Fibroblast of lung (primary cell): ENCODE results near the gene TSNAX. TPM values are rescaled to one million over a fixed set of nuclear protein-coding genes. Genes with fewer than 3 reads are reported as not detected.
"Not testable (repeated sequence)": the region's sequence is repeated elsewhere in the genome, so short reads cannot be mapped to it uniquely, and the experiment has no call there.

ENCODE experiments used
- DNase-seq, 2 donors: peaks; one replicate each; pipeline versions ENCODE4 v3.0.0 to v3.0.0-alpha.2; 2010; ENCODE audit warnings: low read depth in 2 of 2
- H2AFZ ChIP-seq: 2 replicates; pipeline ENCODE4 v1.5.1; 2012; ENCODE audit warnings: low read length, control low read depth, inconsistent platforms
- H3K27ac ChIP-seq: 2 replicates; pipeline ENCODE4 v1.5.1; 2011; ENCODE audit warnings: low read length, control low read depth; ENCODE audit not compliant: insufficient read depth
- H3K27me3 ChIP-seq: 2 replicates; pipeline ENCODE4 v1.5.1; 2011; ENCODE audit warnings: mild to moderate bottlenecking, low read length; ENCODE audit not compliant: control insufficient read depth, insufficient read depth
- H3K36me3 ChIP-seq: 2 replicates; pipeline ENCODE4 v1.5.1; 2011; ENCODE audit warnings: low read length; ENCODE audit not compliant: control insufficient read depth, insufficient read depth
- H3K4me1 ChIP-seq: 2 replicates; pipeline ENCODE4 v1.5.1; 2011; ENCODE audit warnings: low read length; ENCODE audit not compliant: control insufficient read depth, insufficient read depth; ENCODE audit errors: extremely low read depth
- H3K4me2 ChIP-seq: 2 replicates; pipeline ENCODE4 v1.5.1; 2011; ENCODE audit warnings: low read length, control low read depth; ENCODE audit not compliant: insufficient read depth; ENCODE audit errors: extremely low read depth
- H3K4me3 ChIP-seq, 4 experiments: fragments of 200-600 bp in 1 of 4; sonication (generic) in 1 of 4; replicated peaks in 1 of 4; 2 replicates each; pipeline ENCODE4 v1.5.1; 2011 to 2016; ENCODE audit warnings: low read length in 4 of 4, low read depth in 3 of 4, mild to moderate bottlenecking in 3 of 4, control low read depth in 2 of 4, inconsistent platforms in 1 of 4, mixed read lengths in 1 of 4; ENCODE audit not compliant: insufficient read depth in 1 of 4; ENCODE audit errors: control extremely low read depth in 1 of 4
- H3K79me2 ChIP-seq: 2 replicates; pipeline ENCODE4 v1.5.1; 2012; ENCODE audit warnings: mild to moderate bottlenecking, low read length, inconsistent platforms; ENCODE audit not compliant: control insufficient read depth, insufficient read depth
- H3K9ac ChIP-seq: 2 replicates; pipeline ENCODE4 v1.5.1; 2011; ENCODE audit warnings: mild to moderate bottlenecking, low read length, control low read depth; ENCODE audit not compliant: insufficient read depth
- H3K9me3 ChIP-seq: 2 replicates; pipeline ENCODE4 v1.5.1; 2012; ENCODE audit warnings: low read depth, low read length; ENCODE audit not compliant: control insufficient read depth, insufficient read depth
- H4K20me1 ChIP-seq: 2 replicates; pipeline ENCODE4 v1.5.1; 2011; ENCODE audit warnings: low read length; ENCODE audit not compliant: control insufficient read depth, insufficient read depth; ENCODE audit errors: extremely low read depth
- CTCF ChIP-seq, 2 donors: IDR thresholded peaks in 1 of 2; conservative IDR thresholded peaks in 1 of 2; 1 replicate in 1 of 2; 2 replicates in 1 of 2; pipeline ENCODE4 v1.5.1; 2011 to 2012; ENCODE audit warnings: low read length in 2 of 2, control low read depth in 1 of 2, inconsistent platforms in 1 of 2, low read depth in 1 of 2, mild to moderate bottlenecking in 1 of 2
- EZH2 ChIP-seq: IDR thresholded peaks from 2 replicates; pipeline ENCODE4 v1.5.1; 2012; ENCODE audit warnings: low read length, control low read depth, mild to moderate bottlenecking; ENCODE audit errors: missing control alignments
- polyA plus RNA-seq, 2 donors: library from polyadenylated mRNA; depleted of rRNA in 1 of 2; stranded (reverse) in 1 of 2; unstranded in 1 of 2; fragments of >200 nt; gene quantifications; 2 replicates each; pipeline ENCODE4 v1.2.1, GENCODE V29; 2011 to 2012; ENCODE audit warnings: missing spikeins in 1 of 2
- total RNA-seq: library from RNA; depleted of rRNA; stranded (reverse); fragments of >200 nt; gene quantifications from 2 replicates; pipeline ENCODE4 v1.2.1, GENCODE V29; 2014

TSNAX gene
- total and polyA plus RNA-seq, 2 donors (not counting 1 experiment from before 2014, with no cell fraction given) = 30.2 to 46.3 TPM

- Histone ChIP-seq H2AFZ (no peak overlapping the region), H3K4me3 (no peak overlapping the region), H3K9me3 (no peaks in the 10 kb centered on the region), H4K20me1 (no peaks in the 10 kb centered on the region), H3K27me3 (no peaks in the 10 kb centered on the region), H3K4me1 (no peaks in the 10 kb centered on the region), H3K9ac (no peak overlapping the region), H3K27ac (no peak overlapping the region), H3K36me3 (no peaks in the 10 kb centered on the region), H3K4me2 (no peak overlapping the region), H3K79me2 (no peaks in the 10 kb centered on the region)
- DNase-seq = no peak
- TF ChIP-seq EZH2 (no peak), CTCF (conservative IDR thresholded peaks at IDR 0.05 in 1 of 2, IDR thresholded peaks at IDR 0.05 in 1 of 2; ENCODE audit: low read depth in 1 of 2, low read length in 2 of 2) (no peak)
These were observed 35.9 kb downstream of the TSNAX start for GRCh38 chr1:231564373-231564772.

GRCh38 chr1:231566496-231566895 is 38.0 kb downstream of the TSNAX start:
- no peaks in the 10 kb centered on the region for H4K20me1 ChIP-seq
- H3K79me2 ChIP-seq = no peaks in the 10 kb centered on the region
- H3K36me3 ChIP-seq = no peaks in the 10 kb centered on the region
- H3K4me1 ChIP-seq = no peaks in the 10 kb centered on the region
- H3K27ac ChIP-seq = no peak overlapping the region
- H3K27me3 ChIP-seq = no peaks in the 10 kb centered on the region
- TF ChIP-seq EZH2 (no peak), CTCF (conservative IDR thresholded peaks at IDR 0.05 in 1 of 2, IDR thresholded peaks at IDR 0.05 in 1 of 2; ENCODE audit: low read depth in 1 of 2, low read length in 2 of 2) (no peak)
- no peak overlapping the region for H3K9ac ChIP-seq
- no peaks in the 10 kb centered on the region for H3K9me3 ChIP-seq
- no peak for DNase-seq
- no peak overlapping the region for H3K4me3 ChIP-seq
- no peak overlapping the region for H2AFZ ChIP-seq
- H3K4me2 ChIP-seq = no peak overlapping the region

- H3K27ac ChIP-seq, H3K79me2 ChIP-seq, H3K36me3 ChIP-seq, H3K9ac ChIP-seq, H3K27me3 ChIP-seq, DNase-seq, H3K4me3 ChIP-seq, H2AFZ ChIP-seq, H4K20me1 ChIP-seq, H3K9me3 ChIP-seq, H3K4me2 ChIP-seq, H3K4me1 ChIP-seq: not testable (repeated sequence)
These were observed 41.8 kb downstream of the TSNAX start for GRCh38 chr1:231570262-231570661.

- no peak for DNase-seq
- Histone ChIP-seq H3K4me1 (no peaks in the 10 kb centered on the region), H3K4me2 (no peak overlapping the region), H3K9me3 (no peaks in the 10 kb centered on the region), H3K27ac (no peak overlapping the region), H3K79me2 (no peaks in the 10 kb centered on the region), H4K20me1 (no peaks in the 10 kb centered on the region), H3K36me3 (no peaks in the 10 kb centered on the region), H3K4me3 (no peak overlapping the region), H3K27me3 (no peaks in the 10 kb centered on the region), H3K9ac (no peak overlapping the region), H2AFZ (no peak overlapping the region)
- TF ChIP-seq EZH2 (no peak), CTCF (conservative IDR thresholded peaks at IDR 0.05 in 1 of 2, IDR thresholded peaks at IDR 0.05 in 1 of 2; ENCODE audit: low read depth in 1 of 2, low read length in 2 of 2) (no peak)
These were observed 43.4 kb downstream of the TSNAX start for GRCh38 chr1:231571904-231572303.
